ENCODE data around the gene DCD.

- TF ChIP-seq CTCF (IDR thresholded peaks at IDR 0.05; ENCODE audit: insufficient read depth, low read length), result no peak
- no peak for TF ChIP-seq GABPA (IDR thresholded peaks at IDR 0.05; ENCODE audit: low read depth)
- no peak for TF ChIP-seq SPI1 (IDR thresholded peaks at IDR 0.05; ENCODE audit: borderline replicate concordance, low read depth)
These were observed 43.7 kb downstream of the DCD start for GRCh38 chr12:54604436-54604835.

Data from HL-60 (cell line).